Right renal cortex interstitium (tissue), 3 donors: ENCODE data around the gene CRAT. TPM values are rescaled to one million over a fixed set of nuclear protein-coding genes. Genes with fewer than 3 reads are reported as not detected.

Experiments used
- DNase-seq, 3 donors: peaks; one replicate each; pipeline ENCODE4 v3.0.0-alpha.2; 2013; ENCODE audit warnings: low read depth in 3 of 3, low spot score in 2 of 3
- polyA plus RNA-seq, 3 donors: library from polyadenylated mRNA; unstranded; fragments of 120-200 nt; gene quantifications; one replicate each; pipeline ENCODE4 v1.2.1, GENCODE V29; 2013; ENCODE audit not compliant: insufficient read length in 3 of 3

Gene CRAT
- 10 to 100 TPM; 33.9 to 40.3 (median 39.3) TPM for polyA plus RNA-seq

DNA sequence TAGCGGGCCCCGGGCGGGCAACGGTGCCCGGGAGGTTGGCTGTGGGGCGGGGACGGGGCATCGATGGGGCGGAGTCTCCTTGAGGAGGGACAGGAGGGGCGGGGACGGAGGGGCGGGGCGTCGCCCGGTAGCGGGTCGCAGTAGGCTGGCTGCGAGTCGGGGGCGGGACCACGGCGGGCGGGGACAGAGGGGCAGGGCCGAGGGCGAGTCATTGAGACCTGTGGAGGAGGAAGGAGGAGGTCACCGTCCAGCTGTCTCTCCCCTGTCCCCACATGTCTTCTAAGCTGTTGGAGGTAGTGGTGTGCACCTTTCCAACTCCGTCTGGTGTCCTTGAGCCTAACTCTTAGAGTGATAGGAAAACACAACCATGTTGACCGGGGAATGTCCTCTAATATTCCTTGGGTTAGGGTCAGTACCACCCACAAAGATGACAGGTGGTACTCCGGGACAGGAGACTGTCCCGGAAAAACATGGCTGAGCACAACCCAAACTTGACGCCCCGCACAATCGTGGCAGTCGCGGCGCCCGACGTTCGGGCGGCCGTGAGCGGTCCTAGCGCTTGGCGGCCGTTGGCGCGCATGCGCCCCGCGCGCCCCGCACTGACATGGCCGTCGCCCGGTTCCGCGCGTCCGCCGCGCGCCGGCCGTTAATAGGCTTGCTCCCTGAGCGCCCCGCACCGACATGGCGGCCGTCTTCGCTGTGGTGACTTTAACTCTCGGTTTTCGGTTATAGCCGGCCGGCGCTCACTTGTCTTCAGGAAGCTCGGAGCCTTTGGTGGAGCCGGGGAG lies at the start of gene CRAT, which contains the start of gene PTPA:
TSS of gene CRAT (minus strand) at position 54 of the 788 bp plus-strand sequence. CDS start 284 bp downstream, outside the sequence.
TSS of gene PTPA (plus strand) at position 676 of the 788 bp plus-strand sequence. CDS start 186 bp downstream, outside the sequence.
- peak; percentile 77 to 85 (median 80) for DNase-seq

DNA sequence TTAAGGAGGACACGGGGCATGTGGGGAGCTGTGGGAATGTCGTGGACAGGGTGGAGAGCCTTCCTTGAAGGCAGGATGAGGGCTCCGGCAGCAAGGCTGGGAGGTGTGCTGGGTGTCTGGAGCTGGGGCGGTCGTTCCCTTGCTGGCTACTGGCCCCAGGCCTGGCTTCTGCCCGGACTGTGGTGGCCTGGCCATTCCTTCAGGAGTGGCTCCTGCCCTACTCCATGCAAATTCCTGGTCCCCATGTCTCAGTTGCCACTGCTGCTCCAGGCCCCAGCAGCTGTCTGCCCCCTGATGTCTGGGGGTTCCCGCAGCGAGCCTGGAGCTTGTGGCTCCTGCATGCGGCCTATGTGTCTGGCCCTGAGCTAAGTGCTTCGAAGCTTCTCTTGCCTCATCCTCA lies 45.6 kb upstream of the CRAT start:
- no peak for DNase-seq

DNA sequence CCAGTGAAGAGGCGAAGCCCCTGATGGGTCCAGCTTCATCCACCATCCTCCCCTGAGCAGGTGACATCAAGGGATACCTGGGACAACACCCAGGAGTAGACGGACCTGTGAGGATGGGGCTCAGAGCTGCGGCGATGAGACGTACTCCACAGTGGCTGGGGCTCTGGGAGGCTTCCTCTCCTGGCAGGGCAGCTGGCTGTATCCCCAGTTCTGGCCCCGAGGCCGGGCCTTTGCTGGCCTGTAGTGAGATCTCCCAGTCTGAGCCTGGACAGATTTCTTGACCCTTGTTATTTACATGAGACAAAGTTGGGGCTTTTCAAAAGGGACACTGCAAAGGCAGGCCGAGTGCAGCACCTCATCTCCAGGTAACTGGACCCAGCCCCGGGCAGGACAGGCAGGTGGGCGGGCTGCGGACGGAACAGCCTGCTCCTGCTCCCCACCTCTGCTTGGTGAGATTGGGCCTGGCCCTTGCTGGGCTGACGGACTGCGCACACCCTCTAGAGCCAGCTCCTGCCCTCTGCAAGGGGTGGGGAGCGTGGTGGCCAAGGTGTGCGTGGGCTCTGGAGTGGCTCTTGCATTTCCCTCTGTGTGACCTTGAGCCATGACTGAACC lies 44.4 kb upstream of the CRAT start:
- DNase-seq, result no peak

DNA sequence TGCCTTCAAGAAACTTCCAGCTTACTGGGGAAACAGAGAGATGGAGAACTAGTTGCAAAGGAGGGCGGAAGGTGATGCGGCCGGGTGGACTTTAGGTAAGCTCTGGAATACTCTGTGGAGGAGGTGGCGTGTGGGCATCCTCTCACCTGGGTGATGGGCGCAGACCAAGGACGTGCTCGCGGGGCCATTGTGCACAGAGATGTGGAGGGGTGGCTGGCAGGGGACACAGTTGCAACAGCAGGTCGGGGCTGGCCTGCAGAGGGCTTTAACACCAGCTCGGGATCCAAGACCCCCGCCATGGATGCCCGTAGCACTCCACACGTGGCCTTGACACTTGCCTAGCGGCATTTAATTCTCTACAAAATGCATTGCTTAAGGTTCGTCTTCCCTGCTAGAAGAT lies 40.9 kb upstream of the CRAT start:
- DNase-seq, result no peak

DNA sequence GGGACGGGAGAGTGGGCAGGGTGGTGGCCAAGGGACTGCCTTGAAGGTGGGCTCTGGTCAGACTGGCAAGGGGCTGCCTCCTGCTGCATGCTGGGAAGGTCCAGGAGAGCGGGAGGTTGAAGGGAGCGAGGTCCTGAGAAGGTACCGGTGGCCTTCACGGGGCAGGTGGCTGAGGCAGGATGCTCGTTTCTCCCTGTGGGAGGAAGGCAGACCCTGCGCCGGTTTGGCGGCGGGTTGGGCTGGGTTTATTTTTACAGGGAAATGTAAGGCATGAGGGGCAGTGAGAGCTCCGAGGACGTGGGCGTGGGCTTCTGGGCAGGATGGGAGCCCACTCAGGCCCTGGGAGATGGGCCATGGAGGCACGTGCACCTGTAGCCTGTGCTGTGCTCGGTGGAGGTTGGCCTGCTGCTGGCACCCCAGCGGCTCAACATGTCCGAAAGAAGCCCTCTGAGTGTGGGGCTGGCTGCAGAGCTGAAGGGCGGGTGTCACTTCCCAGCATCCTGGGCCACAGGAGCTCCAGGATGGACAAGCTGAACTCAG lies 40.1 kb upstream of the CRAT start:
- no peak for DNase-seq

DNA sequence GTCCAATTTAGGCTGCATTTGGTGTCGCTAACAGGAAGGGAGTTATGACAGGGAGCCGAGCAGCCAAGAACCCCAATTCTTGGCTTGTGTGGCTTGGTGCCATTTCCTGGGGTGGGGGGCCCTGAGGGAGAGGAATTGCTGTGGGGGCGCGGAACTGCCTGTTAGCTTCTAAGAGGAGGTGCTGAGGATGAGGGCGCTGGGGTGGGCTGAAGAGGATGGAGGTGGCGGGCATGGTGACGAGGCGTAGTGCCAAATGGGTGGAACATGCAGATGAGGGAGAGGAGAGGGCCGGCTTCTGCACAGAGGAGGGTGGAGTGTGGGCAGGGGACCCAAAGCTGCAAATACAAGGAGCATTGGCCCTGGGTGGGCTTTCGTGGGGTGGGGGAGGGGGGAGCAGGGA lies 39.5 kb upstream of the CRAT start:
- no peak for DNase-seq

DNA sequence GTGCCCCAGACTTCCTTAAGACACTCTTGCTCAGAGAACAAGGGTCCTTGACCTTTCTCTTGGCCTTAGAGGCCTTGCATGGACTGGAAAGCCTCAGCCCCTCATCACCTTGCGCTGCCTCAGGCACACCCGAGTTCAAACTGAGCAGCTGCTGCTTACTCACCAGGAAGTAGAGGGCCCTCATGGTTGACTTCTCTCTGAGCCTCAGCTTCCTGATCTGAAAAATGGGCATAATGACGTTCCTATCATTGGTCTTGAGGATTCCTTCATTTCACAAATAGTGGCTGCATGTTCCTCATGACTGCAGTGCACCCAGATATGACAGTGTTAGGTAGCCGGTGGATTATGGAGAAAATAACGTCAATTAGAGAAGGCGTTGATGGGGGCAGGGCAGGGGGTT lies 38.8 kb upstream of the CRAT start:
- no peak for DNase-seq

DNA sequence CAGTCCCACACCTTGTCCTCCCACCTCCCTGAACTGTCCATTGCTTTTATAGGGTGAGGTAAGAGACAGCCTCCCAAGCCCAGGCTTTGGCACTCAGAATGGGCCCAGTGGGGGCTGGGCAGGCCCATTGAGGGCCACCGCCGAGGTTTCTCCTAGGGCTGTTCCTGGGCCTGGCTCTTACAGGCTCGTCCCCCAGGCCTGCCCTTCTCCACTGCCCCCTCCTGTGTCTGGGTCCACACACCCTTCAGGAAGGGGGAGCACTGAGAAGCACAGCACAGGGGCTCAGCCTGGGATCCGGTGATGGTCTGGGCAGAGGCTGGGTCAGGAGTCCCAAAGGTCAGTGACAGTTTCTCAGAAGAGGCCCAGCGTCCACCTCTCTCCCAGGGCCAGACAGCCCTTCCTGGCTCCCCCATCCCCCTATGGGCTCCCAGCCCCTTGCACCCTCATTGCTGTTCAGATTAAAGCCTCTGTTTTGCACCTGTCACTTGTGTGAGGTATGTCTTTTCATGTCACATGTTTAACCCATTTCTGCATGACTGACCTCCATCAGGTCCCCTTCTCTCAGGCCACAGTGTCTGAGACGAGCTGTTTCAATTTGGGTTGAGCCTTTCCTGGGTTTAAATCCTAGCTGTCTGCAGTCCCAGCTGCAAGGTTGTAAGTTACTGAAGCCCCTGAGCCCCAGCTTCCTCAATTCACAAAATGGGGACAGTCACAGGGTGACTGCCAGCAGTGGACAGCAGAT lies 38.0 kb upstream of the CRAT start:
- no peak for DNase-seq

DNA sequence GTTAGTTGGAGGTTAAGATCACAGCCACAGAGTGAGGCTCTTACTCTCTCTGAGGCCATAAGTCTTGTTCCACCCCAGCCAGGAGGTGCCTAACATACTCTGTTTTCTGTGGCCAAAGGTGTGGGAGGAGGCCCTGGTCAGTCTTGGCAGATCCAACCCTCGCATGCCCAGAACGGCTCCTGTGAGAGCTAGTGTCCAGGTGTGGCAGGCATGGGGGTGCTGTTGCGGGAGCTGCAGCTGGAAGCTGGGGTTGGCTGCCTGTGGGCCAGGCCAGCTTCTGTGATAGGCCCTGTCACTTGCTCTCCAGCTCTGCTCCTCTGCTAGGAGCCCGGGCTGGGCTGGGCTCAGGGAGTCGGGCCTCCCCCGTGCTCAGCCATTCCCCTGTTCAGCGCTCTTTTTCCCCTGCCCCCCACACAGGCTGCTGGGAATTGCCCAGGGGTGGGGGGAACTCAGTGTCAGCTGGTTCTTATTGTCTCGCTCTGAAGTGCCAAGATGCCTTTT lies 35.9 kb upstream of the CRAT start:
- no peak for DNase-seq

DNA sequence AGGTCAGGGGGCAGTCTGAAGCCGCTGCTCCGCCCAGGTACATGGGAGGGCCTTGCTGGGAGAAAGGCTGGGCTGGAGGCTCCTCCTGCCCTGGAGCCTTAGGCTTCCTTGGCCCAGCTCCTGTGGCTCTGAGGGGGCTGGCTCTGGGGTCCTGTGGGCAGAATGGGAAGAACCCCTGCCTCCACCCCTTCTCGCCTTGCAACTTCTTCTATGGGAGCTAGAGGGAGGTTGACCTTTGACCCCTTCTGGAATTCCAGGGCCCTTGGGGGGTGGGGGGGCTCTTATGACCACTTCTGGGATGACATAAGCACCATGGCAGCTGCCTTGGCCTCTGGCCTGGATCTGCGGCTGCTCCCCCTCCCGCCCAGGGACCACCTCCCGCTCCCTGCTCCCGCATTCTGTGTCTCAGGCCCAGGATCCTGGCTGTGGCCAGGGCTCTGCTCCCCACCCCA lies 35.3 kb upstream of the CRAT start:
- no peak for DNase-seq

DNA sequence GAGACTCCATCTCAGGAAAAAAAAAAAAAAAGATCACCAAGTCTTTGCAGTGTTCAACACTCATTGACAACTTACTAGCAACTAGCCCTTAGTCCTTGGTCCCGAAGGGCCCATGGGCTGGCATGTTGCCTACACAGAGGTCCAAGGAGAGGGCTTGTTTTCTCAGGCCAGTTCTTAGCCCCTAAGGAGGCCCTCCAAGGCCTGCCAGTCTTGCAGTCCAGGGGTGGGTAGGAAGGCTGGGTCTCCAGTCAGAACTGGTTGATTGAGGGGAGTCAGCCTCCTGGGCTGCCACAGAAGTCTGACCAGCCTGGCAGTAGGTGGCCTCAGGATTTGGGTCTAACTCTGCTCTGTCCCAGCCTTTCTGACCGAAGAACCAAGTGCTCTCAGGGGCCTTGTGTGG lies 34.7 kb upstream of the CRAT start:
- DNase-seq, result no peak

DNA sequence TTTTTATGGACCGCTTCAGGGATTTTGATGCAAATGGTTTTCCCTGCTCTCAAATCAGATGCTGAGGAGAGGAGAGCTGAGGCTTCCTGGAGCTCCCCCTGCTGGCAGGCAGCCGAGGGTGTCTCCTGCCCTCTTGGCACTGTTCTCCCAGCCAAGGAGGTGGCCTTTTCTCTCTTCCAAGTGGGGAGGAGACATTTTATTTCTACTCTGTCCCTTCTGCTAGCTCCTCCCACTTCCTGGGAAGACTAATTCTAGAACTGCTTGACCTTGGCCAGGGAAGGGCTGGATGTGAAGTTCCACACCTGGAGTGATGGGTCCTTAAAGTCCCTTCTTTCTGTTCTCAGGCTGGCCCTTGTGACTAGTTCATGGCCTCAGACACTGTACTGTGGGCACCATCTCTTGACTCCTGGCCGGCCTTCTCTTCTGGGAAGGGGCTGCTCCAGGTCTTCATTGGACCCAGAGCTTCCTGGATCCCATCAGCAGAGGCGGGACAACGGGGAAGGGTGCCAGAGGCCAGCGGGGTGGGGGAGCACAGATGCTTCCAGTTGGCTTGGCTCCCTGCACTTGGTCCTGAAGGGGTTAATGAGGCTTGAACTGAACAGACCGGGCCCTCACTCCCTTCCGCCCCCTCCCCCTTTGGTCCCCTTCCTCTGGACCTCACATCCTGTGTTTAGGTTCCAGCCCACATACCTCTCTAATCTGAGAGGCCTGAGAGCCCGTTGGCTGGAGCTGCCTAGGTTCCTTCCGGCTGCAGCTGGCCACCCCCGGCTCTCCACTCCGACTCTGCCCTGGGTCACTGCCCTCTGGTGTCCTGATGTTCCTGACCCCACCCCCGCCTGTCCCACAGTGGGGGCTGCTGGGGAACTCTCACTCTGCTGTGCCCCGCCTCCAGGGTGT lies 32.7 kb upstream of the CRAT start:
- DNase-seq, result peak; percentile 81 to 85 (median 84)

DNA sequence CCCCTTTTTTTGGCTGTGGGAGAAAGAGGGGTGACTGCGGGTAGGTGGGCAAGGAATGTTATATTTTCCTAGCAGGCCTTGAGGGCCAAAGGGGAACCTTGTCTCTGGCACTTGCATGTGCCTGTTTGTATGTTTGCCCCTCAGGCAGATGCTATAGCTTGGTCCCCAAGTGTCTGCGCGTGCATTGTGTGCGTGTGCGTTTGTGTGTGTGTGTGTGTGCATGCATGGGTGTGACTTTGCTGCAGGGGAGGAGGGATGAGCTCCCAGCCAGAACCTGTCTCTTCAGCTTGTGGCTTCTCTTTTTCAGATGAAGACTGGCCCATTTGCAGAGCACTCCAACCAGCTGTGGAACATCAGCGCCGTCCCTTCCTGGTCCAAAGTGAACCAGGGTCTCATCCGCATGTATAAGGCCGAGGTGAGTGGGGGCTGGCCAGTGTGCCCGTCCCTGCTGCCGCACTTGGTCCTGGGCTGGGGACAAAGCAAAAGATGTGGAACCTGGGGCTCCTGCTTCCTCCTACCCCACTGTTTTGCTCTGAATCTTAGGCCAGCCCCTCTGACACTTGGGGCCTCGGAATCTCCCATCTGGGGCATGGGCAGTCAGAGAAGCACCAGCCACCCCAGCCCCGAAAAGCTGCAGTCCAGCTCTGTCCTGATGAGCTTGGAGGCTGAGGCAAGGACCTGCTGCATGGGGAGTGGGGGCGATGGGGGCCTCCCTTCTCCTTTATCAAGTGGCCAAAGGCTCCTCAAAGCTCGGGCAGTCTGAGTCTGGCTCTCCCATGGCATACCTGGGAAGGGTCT lies 31.7 kb upstream of the CRAT start:
- no peak for DNase-seq

DNA sequence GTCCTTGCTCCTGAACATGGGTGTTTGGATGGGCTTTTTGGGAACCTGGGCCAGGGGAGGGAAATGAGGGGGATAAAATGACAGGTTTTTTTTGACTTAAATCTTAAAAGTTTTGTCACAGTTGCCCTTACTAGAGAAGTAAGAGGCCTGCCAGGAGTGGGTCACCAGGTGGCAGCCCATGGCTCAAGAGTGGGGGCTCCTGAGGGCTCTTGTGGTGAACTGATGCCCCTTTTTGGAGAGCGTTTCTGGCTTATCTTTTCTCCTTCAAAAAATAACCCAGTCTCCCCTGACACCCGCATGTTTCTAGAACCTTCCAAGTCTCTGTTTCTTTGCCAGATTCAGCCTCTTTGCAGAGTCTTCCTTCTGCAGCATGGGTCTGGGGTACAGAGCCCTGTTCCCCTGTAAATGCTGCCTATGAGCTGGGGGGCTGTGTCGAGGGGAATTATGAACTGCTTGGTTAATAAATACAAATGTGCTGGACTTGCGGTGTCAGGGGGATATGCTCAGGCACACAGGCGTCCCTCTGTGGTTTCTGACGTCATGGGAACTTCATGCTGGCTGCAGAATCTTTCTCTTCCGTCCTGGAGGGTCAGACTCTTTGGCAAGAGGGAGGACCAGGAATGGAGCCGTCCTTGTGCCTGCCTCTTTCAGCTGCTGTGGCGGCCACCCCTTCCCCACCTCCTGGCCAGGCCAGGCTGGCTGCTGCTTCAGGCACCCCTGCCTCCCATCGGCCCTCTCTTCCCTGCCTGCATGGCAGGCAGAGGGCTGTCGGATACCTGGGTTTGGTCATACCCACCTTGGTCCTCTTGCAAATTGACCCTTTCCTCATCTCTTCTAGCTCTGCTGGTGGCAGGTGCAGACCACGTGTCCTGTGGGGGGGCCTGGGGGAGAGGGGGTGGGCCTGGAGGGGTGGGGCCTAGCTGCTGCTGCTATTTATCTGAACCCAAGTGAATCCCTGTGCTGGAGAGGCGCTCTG lies 30.8 kb upstream of the CRAT start:
- DNase-seq, result no peak

DNA sequence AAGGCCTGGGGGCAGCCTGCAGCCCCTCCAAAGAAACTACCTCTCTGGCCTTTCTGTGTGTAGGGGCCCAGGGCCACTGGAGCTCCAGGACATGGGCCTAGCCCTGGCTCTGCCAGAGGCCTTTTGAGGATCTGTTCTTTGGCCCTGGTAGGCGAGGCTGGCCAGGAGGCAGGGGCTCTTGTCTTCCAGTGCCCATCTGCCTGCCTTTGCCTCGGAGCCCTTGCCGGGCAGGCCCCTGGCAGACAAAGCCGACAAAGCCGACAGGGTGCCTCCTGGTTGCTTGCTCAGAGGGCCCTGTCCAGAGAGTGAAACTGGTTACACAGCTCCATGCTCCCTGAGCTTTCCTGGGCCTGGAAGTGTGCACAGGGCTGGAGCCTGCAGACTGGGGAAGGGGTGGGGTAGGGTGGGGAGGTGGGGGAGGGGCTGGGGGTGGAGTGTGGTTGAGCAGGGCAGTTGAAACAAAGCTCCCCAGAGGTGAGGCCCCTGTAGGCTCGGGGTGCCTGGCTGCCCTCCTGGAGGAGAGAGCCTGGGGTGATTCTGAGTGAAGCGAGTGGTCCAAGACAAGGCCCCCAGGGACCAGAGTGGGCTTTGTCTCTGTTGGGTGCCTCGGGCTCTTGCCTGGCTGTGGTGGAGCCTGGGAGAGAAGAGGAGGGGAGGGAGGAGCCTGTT lies 29.9 kb upstream of the CRAT start:
- DNase-seq, result no peak

DNA sequence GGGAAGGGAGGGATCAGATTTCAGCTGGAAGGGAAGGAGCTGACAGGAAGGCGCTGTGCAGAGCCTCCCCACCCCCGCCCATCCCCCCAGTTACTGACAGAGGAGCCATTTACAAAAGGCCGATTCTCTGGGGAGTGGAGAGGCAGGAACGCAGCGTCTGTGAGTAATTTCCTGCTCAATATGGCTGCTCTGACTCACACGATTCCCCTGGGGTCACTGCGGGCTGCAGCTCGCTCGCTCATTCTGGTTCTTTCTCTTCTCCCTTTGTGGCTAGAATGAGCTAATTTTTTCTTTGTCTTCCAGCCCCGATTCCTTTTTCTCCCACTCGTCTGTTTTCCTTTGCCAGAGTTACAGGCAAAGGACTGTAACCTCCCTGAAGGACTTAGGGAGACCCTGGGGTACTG lies 29.4 kb upstream of the CRAT start:
- peak; percentile 93 to 97 (median 96) for DNase-seq

DNA sequence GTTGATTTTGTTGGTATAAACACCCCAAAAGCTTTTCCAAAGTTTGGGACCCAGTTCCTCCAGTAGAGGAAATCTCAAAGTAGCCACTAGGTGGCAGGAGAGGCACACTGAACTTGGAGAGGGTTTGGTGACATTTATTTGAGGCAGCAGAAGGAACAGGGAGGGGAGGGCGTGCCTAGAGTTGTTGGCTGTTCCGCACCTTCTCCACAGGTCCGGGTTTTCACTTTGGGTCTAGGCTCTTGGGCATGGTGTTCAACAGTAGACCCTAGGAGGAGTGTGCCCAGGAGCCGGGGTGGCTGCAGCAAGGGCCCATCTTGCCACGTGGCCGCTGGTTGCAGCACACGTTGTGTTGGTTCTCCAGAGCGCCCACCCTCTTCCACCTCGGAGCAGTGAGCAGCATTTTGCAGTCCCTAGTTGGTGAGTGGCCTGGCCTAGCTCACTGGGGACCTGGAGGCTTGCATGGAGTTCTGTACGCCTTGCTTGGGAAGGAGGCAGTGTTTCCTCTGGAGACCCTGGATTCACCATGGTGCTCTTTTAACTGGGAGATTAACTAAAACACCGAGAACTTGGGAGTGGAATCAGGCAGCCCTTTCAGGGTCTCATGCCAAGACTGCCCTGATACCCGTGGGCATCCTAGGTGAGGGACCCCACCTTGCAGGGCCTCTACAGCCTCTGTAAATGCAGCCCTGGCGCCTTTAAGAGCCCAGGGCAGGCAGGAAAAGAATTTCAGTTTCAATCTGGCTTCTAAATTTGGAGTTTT lies 28.8 kb upstream of the CRAT start:
- DNase-seq, result peak in 2 of 3 donors; percentile 78 to 86
